Esophagus muscularis mucosa (tissue), 4 donors: Measurements from ENCODE around the gene SLFN12. TPM values are rescaled to one million over a fixed set of nuclear protein-coding genes. Genes with fewer than 3 reads are reported as not detected.
"Not testable (repeated sequence)": the region's sequence is repeated elsewhere in the genome, so short reads cannot be mapped to it uniquely, and the experiment has no call there.

Experiments used
- DNase-seq: peaks from one replicate; pipeline ENCODE4 v3.0.0-alpha.2; 2017; ENCODE audit errors: extremely low spot score
- H3K27ac ChIP-seq, 4 donors: fragments of 200-600 bp; sonication (generic); replicated peaks in 1 of 4; 1 replicate in 3 of 4; 2 replicates in 1 of 4; pipeline ENCODE4 v1.5.1; 2016 to 2019; ENCODE audit warnings: mild to moderate bottlenecking in 1 of 4
- H3K27me3 ChIP-seq, 4 donors: fragments of 200-600 bp; sonication (generic); one replicate each; pipeline versions ENCODE4 v1.5.1 to v1.6.0; 2016 to 2019
- H3K36me3 ChIP-seq, 4 donors: fragments of 200-600 bp; sonication (generic); one replicate each; pipeline ENCODE4 v1.5.1; 2016 to 2019
- H3K4me1 ChIP-seq, 4 donors: fragments of 200-600 bp; sonication (generic); one replicate each; pipeline ENCODE4 v1.5.1; 2016 to 2019
- H3K4me3 ChIP-seq, 4 donors: fragments of 200-600 bp; sonication (generic); 1 replicate in 2 of 4; 2 replicates in 2 of 4; pipeline ENCODE4 v1.5.1; 2016 to 2019; ENCODE audit warnings: mild to moderate bottlenecking in 4 of 4, moderate library complexity in 1 of 4
- H3K9me3 ChIP-seq, 4 donors: fragments of 200-600 bp; sonication (generic); 1 replicate in 3 of 4; 2 replicates in 1 of 4; pipeline ENCODE4 v1.5.1; 2016 to 2019
- EP300 ChIP-seq: sonication (generic); formaldehyde crosslinking; IDR thresholded peaks from one replicate; pipeline ENCODE4 v1.6.1; 2017; ENCODE audit warnings: antibody characterized with exemption
- POLR2A ChIP-seq: fragments of 450-650 bp; IDR thresholded peaks from one replicate; pipeline ENCODE4 v1.6.1; 2017; ENCODE audit warnings: antibody characterized with exemption, moderate library complexity, mild to moderate bottlenecking, low read depth
- POLR2AphosphoS5 ChIP-seq, 2 donors: sonication (generic); formaldehyde crosslinking; IDR thresholded peaks; one replicate each; pipeline ENCODE4 v1.6.1; 2017; ENCODE audit warnings: antibody characterized with exemption in 2 of 2
- WGBS: methylation state at CpG from one replicate; pipeline ENCODE4 v1.1.5; 2018; 5-methylcytosine and 5-hydroxymethylcytosine counted together
- intact Hi-C: fragments of 100-400 bp; cut with DNase I; formaldehyde crosslinking; loops from one replicate; pipeline ENCODE4 v1.15.1; 2023
- total RNA-seq, 4 donors: library from RNA; depleted of rRNA; stranded (reverse); fragments of >200 nt; gene quantifications; one replicate each; pipeline versions ENCODE4 v1.1.0 to v1.2.1, GENCODE V29; 2016
- TF ChIP-seq, protein P1 (sequence below), 3 experiments: fragments of 200-600 bp in 2 of 3; fragments of 450-650 bp in 1 of 3; sonication (generic) in 2 of 3; IDR thresholded peaks; one replicate each; pipeline ENCODE4 v1.5.1; 2017 to 2019; ENCODE audit warnings: antibody characterized with exemption in 3 of 3, mild to moderate bottlenecking in 2 of 3, moderate library complexity in 1 of 3

Gene SLFN12
- total RNA-seq, 4 donors from 2014 or later: 6.6 to 11.2 (median 7.7) TPM

DNA sequence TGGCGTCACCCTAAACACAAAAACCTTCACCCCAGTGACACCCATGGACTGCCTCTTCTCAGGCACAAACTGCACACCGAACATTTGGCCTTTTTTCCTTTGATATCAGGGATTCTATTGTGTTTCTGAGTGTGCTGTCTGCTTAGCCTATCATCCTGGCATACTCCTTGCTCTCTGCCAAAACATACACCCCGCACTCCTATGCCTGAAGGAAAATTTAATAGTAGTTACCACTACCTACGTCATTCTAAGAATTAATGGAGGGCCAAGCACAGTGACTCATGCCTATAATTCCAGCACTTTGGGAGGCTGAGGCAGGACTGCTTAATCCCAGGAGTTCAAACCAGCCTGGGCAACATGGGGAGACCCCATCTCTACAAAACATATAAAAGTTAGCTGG is 36.2 kb upstream of the SLFN12 start:
- peaks cover 0 to 5% (median 0%) of the 10 kb centered on the region in 4 donors for H3K9me3 ChIP-seq
- no peaks in the 10 kb centered on the region for H3K36me3 ChIP-seq
- no peaks in the 10 kb centered on the region for H3K4me1 ChIP-seq
- no peak overlapping the region for H3K27ac ChIP-seq
- 77% methylated on average over 4 of the region's 4 CpGs for WGBS
- no peak for DNase-seq
- H3K4me3 ChIP-seq: no peak overlapping the region
- intact Hi-C loops: no loop called here
- peaks cover 0 to 18% (median 0%) of the 10 kb centered on the region in 4 donors for H3K27me3 ChIP-seq
- TF ChIP-seq, protein P1, sequence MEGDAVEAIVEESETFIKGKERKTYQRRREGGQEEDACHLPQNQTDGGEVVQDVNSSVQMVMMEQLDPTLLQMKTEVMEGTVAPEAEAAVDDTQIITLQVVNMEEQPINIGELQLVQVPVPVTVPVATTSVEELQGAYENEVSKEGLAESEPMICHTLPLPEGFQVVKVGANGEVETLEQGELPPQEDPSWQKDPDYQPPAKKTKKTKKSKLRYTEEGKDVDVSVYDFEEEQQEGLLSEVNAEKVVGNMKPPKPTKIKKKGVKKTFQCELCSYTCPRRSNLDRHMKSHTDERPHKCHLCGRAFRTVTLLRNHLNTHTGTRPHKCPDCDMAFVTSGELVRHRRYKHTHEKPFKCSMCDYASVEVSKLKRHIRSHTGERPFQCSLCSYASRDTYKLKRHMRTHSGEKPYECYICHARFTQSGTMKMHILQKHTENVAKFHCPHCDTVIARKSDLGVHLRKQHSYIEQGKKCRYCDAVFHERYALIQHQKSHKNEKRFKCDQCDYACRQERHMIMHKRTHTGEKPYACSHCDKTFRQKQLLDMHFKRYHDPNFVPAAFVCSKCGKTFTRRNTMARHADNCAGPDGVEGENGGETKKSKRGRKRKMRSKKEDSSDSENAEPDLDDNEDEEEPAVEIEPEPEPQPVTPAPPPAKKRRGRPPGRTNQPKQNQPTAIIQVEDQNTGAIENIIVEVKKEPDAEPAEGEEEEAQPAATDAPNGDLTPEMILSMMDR (IDR thresholded peaks at IDR 0.05): no peak
- TF ChIP-seq POLR2AphosphoS5 (IDR thresholded peaks at IDR 0.05) (no peak), EP300 (no peak), POLR2A (no peak)

DNA sequence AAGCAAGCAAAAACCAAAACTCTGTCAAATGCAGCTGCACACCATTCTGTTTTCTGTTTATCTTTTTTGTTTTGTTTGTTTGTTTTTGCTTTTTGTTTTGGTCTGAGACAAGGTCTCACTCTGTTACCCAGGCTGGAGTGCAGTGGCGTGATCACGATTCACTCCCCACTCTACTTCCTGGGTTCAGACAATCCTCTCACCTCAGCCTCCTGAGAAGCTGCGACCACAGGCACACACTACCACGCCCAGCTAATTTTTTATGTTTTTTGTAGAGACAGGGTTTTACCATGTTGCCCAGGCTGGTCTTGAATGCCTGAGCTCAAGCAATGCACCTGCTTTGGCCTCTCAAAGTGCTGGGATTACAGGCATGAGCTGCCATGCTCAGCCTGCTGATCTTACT is 35.5 kb upstream of the SLFN12 start:
- H3K27ac ChIP-seq: no peak overlapping the region
- DNase-seq: no peak
- TF ChIP-seq POLR2AphosphoS5 (IDR thresholded peaks at IDR 0.05): no peak
- no peak for TF ChIP-seq POLR2A
- TF ChIP-seq, protein P1 (IDR thresholded peaks at IDR 0.05): no peak
- no peak for TF ChIP-seq EP300
- H3K36me3 ChIP-seq: no peaks in the 10 kb centered on the region
- intact Hi-C loops: no loop called here
- H3K27me3 ChIP-seq: peaks cover 0 to 25% (median 0%) of the 10 kb centered on the region in 4 donors
- 85% methylated on average over 4 of the region's 4 CpGs for WGBS
- peaks cover 0 to 5% (median 0%) of the 10 kb centered on the region in 4 donors for H3K9me3 ChIP-seq
- H3K4me3 ChIP-seq: no peak overlapping the region
- no peaks in the 10 kb centered on the region for H3K4me1 ChIP-seq

GRCh38 chr17:35460354-35460851 is 28.1 kb upstream of the SLFN12 start:
- Histone ChIP-seq H3K36me3 (no peaks in the 10 kb centered on the region), H3K27ac (no peak overlapping the region), H3K4me1 (peaks cover 4 to 8% (median 7%) of the 10 kb centered on the region in 4 donors), H3K4me3 (peak overlapping the region; percentile 37 to 51 (median 40)), H3K27me3 (peaks cover 0 to 50% (median 3%) of the 10 kb centered on the region in 4 donors), H3K9me3 (no peaks in the 10 kb centered on the region)
- no peak for DNase-seq
- intact Hi-C loops: no loop called here
- TF ChIP-seq POLR2A: no peak
- peak in 1 of 2 donors; percentile 6 for TF ChIP-seq POLR2AphosphoS5 (IDR thresholded peaks at IDR 0.05)
- TF ChIP-seq, protein P1 (IDR thresholded peaks at IDR 0.05): no peak
- 18% methylated on average over 17 of the region's 44 CpGs for WGBS

DNA sequence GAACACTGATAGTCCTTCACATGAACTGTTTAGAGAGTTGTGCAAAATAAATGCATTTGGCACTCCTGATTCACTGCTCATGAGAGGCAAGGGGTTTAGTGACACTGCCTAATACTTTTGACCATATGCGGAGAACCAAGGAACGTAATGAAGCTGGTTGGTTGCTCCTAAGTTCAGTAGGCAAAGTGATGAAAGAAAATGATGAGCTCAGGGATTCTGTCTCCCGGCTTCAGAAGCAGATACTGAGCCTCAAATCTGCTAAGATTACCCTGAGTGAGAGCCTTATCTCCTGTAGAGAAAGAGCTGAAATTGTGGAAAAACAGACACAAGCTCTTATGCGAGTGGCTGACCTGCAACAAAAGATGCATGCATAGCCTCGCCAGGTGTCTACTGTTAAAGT is 21.7 kb upstream of the SLFN12 start:
- intact Hi-C loops, H3K36me3 ChIP-seq, H3K4me1 ChIP-seq, H3K27ac ChIP-seq, H3K4me3 ChIP-seq, H3K9me3 ChIP-seq, DNase-seq: not testable (repeated sequence)
- H3K27me3 ChIP-seq: peaks cover 0 to 22% (median 0%) of the 10 kb centered on the region in 4 donors
- WGBS: 87% methylated on average over 5 of the region's 5 CpGs

DNA sequence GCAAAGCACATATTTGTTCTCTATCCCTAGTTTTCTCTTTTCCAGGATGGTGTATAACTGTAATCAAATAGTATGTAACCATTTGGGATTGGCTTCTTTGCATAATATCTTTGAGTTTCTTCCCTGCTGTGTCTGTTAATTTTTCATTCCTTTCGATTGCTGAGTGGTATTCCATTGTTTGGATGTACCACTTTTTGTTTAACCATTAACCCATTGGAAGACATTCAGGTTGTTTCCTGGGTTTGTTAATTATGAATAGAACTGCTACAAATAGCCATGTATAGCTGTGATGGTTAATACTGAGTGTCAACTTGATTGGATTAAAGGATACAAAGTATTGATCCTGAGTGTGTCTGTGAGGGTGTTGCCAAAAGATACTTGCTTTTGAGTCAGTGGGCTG is 20.9 kb upstream of the SLFN12 start:
- Histone ChIP-seq H3K27me3 (peaks cover 0 to 31% (median 0%) of the 10 kb centered on the region in 4 donors), H3K4me1 (peaks cover 5 to 16% (median 15%) of the 10 kb centered on the region in 4 donors), H3K27ac (no peak overlapping the region), H3K4me3 (no peak overlapping the region), H3K9me3 (no peaks in the 10 kb centered on the region), H3K36me3 (no peaks in the 10 kb centered on the region)
- no peak for DNase-seq
- intact Hi-C loops: no loop called here
- 52% methylated on average over 1 of the region's 1 CpG for WGBS
- TF ChIP-seq POLR2A (no peak), POLR2AphosphoS5 (IDR thresholded peaks at IDR 0.05) (no peak), EP300 (no peak)
- TF ChIP-seq, protein P1 (IDR thresholded peaks at IDR 0.05): no peak
